Liver (tissue), 9 donors: ENCODE measurements around the gene B3GALT4. TPM values are rescaled to one million over a fixed set of nuclear protein-coding genes. Genes with fewer than 3 reads are reported as not detected.
A peak's percentile ranks its signal among the peaks of the same experiment; 100 is the strongest.

Experiments used
- DNase-seq: peaks from one replicate; pipeline ENCODE4 v3.0.0-alpha.2; 2017; ENCODE audit warnings: low spot score
- H3K27ac ChIP-seq, 2 donors: one replicate each; pipeline ENCODE4 v1.7.0; 2013; ENCODE audit warnings: inconsistent platforms in 2 of 2, low read length in 2 of 2, control low read depth in 1 of 2, low read depth in 1 of 2, mild to moderate bottlenecking in 1 of 2
- H3K27me3 ChIP-seq, 4 donors: one replicate each; pipeline versions ENCODE4 v1.6.1 to v1.7.0; 2013; ENCODE audit warnings: low read length in 3 of 4, inconsistent platforms in 1 of 4, mild to moderate bottlenecking in 1 of 4, moderate library complexity in 1 of 4; ENCODE audit not compliant: control insufficient read depth in 4 of 4, insufficient read depth in 4 of 4
- H3K36me3 ChIP-seq, 4 donors: one replicate each; pipeline versions ENCODE4 v1.6.1 to v1.7.0; 2013; ENCODE audit warnings: low read length in 3 of 4, mild to moderate bottlenecking in 3 of 4, low read depth in 1 of 4, moderate library complexity in 1 of 4; ENCODE audit not compliant: control insufficient read depth in 4 of 4, insufficient read depth in 3 of 4
- H3K4me1 ChIP-seq, 4 donors: one replicate each; pipeline versions ENCODE4 v1.6.1 to v1.7.0; 2013; ENCODE audit warnings: low read length in 3 of 4, mild to moderate bottlenecking in 3 of 4, moderate library complexity in 1 of 4; ENCODE audit not compliant: control insufficient read depth in 4 of 4, insufficient read depth in 4 of 4
- H3K4me3 ChIP-seq, 3 donors: one replicate each; pipeline versions ENCODE4 v1.6.1 to v1.7.0; 2013; ENCODE audit warnings: low read length in 3 of 3, control low read depth in 1 of 3, low read depth in 1 of 3, mild to moderate bottlenecking in 1 of 3
- H3K9ac ChIP-seq, 2 donors: one replicate each; pipeline ENCODE4 v1.7.0; 2013; ENCODE audit warnings: low read length in 2 of 2, mild to moderate bottlenecking in 2 of 2, moderate library complexity in 2 of 2, control low read depth in 1 of 2, low read depth in 1 of 2
- H3K9me3 ChIP-seq, 4 donors: one replicate each; pipeline versions ENCODE4 v1.6.1 to v1.7.0; 2013; ENCODE audit warnings: low read length in 3 of 4; ENCODE audit not compliant: control insufficient read depth in 4 of 4
- FOXA1 ChIP-seq: IDR thresholded peaks from 2 replicates; pipeline ENCODE4 v1.6.1; 2016; ENCODE audit warnings: antibody characterized with exemption
- HNF4G ChIP-seq: IDR thresholded peaks from 2 replicates; pipeline ENCODE4 v1.6.1; 2016; ENCODE audit warnings: antibody characterized with exemption
- RAD21 ChIP-seq, 2 donors: IDR thresholded peaks; 2 replicates each; pipeline ENCODE4 v1.6.1; 2016; ENCODE audit warnings: antibody characterized with exemption in 2 of 2, mild to moderate bottlenecking in 2 of 2
- YY1 ChIP-seq: IDR thresholded peaks from 2 replicates; pipeline ENCODE4 v1.6.1; 2016; ENCODE audit warnings: antibody characterized with exemption, mild to moderate bottlenecking
- WGBS: extraction: QIAGEN DNeasy Blood & Tissue Kit; methylation state at CpG from one replicate; pipeline ENCODE4 v1.1.7; 2013; 5-methylcytosine and 5-hydroxymethylcytosine counted together
- polyA plus RNA-seq, 2 donors: library from polyadenylated mRNA; stranded (reverse) in 1 of 2; unstranded in 1 of 2; fragments of 200-250 nt in 1 of 2; fragments of >200 nt in 1 of 2; fragmentation: Nextera tagmentation in 1 of 2; extraction: Ambion mirVana in 1 of 2; gene quantifications; one replicate each; pipeline versions ENCODE4 v1.2.1 to v1.2.3, GENCODE V29; 2013 to 2015
- total RNA-seq, 2 donors: library from RNA; depleted of rRNA; stranded (reverse); fragments of >200 nt; gene quantifications; one replicate each; pipeline ENCODE4 v1.2.3, GENCODE V29; 2014
- TF ChIP-seq, protein P1 (sequence below): fragments of 150-350 bp; IDR thresholded peaks from 2 replicates; pipeline ENCODE4 v1.5.1; 2017; ENCODE audit warnings: improper control_type of control experiment, low read depth, low read length; ENCODE audit not compliant: missing input control
- TF ChIP-seq, protein P2 (sequence below): IDR thresholded peaks from 2 replicates; pipeline ENCODE4 v1.6.1; 2016; ENCODE audit warnings: antibody characterized with exemption, mild to moderate bottlenecking
- donor health status: healthy.
- donor health status: healthy.
- donor health status: healthy.
- donor health status: healthy.
- donor health status: healthy.

B3GALT4 gene
- total and polyA plus RNA-seq, 4 donors: 1.5 to 2.7 (median 1.9) TPM

DNA sequence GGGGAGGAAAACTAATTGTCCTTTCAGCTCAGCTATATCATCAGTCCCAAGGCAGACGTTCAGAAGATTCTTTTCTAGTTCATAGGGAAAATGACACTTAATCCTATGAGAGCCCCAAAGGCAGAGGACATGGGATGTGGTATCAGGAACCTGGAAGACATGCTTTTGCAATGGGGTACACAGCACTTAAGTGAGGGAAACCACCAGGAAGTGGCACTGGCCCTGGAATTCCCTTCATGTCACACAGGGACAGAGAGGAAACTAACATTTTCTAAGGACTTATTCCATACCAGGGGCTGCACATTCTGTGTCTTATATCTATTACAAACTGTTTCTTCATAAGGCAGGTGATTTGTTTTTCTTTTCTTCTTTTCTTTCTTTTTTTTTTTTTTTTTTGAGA lies 33.4 kb upstream of the B3GALT4 start:
- no peak for TF ChIP-seq YY1
- whole genome bisulfite sequencing: 54% methylated on average over 1 of the region's 1 CpG
- DNase-seq: no peak

DNA sequence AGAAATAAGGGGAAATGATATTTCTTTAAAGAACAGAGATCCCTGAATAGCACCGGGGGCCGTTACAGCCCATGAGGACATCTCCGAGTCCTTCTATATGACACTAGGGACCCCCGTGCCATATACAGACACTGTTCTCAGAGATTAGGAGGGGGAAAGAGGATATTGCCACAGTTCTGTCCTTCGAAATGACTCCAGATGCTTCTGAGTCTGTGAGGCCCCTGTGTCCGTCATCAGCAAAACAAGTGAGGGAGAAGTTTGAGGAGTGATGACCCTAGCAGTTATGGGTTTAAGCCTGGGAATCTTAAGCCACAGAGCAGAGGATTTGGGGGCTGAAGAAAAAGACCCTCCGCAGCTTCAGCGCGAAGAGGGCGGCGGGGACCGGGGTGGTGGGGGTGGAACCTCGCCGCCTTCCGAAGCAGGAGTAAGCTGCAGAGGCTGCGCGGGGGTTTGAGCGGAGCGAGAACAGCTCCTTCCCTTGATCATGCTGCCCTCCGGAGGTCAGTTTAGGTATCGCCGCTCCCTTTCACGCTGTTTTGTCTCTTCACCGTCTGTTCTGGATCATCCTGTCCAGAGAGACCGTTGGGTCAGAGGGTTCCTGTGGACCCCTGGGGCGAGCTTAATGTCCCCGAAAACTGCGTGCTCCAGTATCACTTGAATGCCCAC lies 28.8 kb upstream of the B3GALT4 start:
- Histone ChIP-seq H3K9ac (peak overlapping the region; percentile 70 to 86), H3K4me1 (peaks cover 2 to 29% (median 23%) of the 10 kb centered on the region in 4 donors), H3K4me3 (peak overlapping the region; percentile 3 to 46 (median 42)), H3K36me3 (peaks cover 0 to 6% (median 1%) of the 10 kb centered on the region in 4 donors), H3K9me3 (no peaks in the 10 kb centered on the region), H3K27me3 (no peaks in the 10 kb centered on the region), H3K27ac (peak overlapping the region; percentile 92 to 97)
- DNase-seq: peak; percentile 93
- TF ChIP-seq RAD21 (IDR thresholded peaks at IDR 0.05) (peak; percentile 92 to 93), YY1 (no peak)
- TF ChIP-seq, protein P1, sequence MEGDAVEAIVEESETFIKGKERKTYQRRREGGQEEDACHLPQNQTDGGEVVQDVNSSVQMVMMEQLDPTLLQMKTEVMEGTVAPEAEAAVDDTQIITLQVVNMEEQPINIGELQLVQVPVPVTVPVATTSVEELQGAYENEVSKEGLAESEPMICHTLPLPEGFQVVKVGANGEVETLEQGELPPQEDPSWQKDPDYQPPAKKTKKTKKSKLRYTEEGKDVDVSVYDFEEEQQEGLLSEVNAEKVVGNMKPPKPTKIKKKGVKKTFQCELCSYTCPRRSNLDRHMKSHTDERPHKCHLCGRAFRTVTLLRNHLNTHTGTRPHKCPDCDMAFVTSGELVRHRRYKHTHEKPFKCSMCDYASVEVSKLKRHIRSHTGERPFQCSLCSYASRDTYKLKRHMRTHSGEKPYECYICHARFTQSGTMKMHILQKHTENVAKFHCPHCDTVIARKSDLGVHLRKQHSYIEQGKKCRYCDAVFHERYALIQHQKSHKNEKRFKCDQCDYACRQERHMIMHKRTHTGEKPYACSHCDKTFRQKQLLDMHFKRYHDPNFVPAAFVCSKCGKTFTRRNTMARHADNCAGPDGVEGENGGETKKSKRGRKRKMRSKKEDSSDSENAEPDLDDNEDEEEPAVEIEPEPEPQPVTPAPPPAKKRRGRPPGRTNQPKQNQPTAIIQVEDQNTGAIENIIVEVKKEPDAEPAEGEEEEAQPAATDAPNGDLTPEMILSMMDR: peak; percentile 97
- WGBS: 7% methylated on average over 28 of the region's 28 CpGs

More for the DNA sequence above, 33.4 kb upstream of the B3GALT4 start:
- H3K27ac ChIP-seq: no peak overlapping the region
- no peaks in the 10 kb centered on the region for H3K36me3 ChIP-seq
- no peak overlapping the region for H3K9ac ChIP-seq
- H3K27me3 ChIP-seq: peaks cover 0 to 2% (median 0%) of the 10 kb centered on the region in 4 donors
- H3K4me3 ChIP-seq: no peak overlapping the region
- H3K9me3 ChIP-seq: no peaks in the 10 kb centered on the region
- H3K4me1 ChIP-seq: peaks cover 0 to 6% (median 3%) of the 10 kb centered on the region in 4 donors

DNA sequence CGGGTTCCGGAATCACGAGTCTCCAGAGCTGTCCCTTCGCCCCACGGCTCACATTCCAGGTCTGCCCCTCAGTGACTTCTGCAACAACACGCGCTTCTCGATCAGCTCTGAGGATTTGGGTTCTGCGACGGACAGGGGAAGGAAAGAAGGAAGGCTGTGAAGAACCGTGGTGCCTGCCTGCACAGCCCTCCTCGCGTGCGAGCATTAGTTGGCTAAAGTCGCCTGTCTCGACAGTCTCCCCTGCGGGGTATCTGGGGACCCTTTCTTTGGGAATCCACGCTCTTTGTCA lies 28.3 kb upstream of the B3GALT4 start:
- Histone ChIP-seq H3K27me3 (no peaks in the 10 kb centered on the region), H3K9me3 (no peaks in the 10 kb centered on the region), H3K4me1 (peaks cover 2 to 29% (median 23%) of the 10 kb centered on the region in 4 donors), H3K36me3 (peaks cover 0 to 6% (median 1%) of the 10 kb centered on the region in 4 donors), H3K4me3 (peak overlapping the region; percentile 3 to 46 (median 42)), H3K9ac (peak overlapping the region; percentile 70 to 86), H3K27ac (peak overlapping the region; percentile 92 to 97)
- DNase-seq: no peak
- WGBS: under 1% methylated on average over 18 of the region's 18 CpGs
- TF ChIP-seq RAD21 (IDR thresholded peaks at IDR 0.05) (no peak), HNF4G (no peak), FOXA1 (no peak)
- TF ChIP-seq, protein P2, sequence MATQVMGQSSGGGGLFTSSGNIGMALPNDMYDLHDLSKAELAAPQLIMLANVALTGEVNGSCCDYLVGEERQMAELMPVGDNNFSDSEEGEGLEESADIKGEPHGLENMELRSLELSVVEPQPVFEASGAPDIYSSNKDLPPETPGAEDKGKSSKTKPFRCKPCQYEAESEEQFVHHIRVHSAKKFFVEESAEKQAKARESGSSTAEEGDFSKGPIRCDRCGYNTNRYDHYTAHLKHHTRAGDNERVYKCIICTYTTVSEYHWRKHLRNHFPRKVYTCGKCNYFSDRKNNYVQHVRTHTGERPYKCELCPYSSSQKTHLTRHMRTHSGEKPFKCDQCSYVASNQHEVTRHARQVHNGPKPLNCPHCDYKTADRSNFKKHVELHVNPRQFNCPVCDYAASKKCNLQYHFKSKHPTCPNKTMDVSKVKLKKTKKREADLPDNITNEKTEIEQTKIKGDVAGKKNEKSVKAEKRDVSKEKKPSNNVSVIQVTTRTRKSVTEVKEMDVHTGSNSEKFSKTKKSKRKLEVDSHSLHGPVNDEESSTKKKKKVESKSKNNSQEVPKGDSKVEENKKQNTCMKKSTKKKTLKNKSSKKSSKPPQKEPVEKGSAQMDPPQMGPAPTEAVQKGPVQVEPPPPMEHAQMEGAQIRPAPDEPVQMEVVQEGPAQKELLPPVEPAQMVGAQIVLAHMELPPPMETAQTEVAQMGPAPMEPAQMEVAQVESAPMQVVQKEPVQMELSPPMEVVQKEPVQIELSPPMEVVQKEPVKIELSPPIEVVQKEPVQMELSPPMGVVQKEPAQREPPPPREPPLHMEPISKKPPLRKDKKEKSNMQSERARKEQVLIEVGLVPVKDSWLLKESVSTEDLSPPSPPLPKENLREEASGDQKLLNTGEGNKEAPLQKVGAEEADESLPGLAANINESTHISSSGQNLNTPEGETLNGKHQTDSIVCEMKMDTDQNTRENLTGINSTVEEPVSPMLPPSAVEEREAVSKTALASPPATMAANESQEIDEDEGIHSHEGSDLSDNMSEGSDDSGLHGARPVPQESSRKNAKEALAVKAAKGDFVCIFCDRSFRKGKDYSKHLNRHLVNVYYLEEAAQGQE: no peak
